ENCODE measurements around the gene PIP5KL1.

Gene PIP5KL1

GRCh38 chr9:127967151-127967809, 36.7 kb upstream of the PIP5KL1 start:
- no peak for DNase-seq

- no peak for DNase-seq
These were observed 36.0 kb upstream of the PIP5KL1 start for GRCh38 chr9:127966416-127967150.

DNA sequence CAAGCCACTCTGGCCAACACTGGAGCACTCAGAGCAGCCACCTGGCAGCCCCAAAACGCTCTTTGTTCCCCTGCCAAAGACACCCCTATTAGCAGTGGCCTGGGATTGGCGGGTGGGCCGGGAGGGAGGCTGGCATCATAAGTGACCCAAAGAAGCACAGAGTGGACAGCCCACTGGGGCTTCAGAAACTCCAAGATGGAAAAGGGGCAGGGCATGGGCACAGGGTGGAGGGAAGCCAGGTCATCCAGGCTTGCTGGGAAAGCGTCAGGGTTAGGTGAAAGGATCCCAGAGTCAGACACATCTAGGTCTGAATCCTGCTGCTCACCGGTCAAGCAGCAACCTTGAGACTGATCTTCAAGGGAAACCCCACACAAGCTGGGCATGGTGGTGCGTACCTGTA, 35.4 kb upstream of the PIP5KL1 start:
- DNase-seq = no peak

DNA sequence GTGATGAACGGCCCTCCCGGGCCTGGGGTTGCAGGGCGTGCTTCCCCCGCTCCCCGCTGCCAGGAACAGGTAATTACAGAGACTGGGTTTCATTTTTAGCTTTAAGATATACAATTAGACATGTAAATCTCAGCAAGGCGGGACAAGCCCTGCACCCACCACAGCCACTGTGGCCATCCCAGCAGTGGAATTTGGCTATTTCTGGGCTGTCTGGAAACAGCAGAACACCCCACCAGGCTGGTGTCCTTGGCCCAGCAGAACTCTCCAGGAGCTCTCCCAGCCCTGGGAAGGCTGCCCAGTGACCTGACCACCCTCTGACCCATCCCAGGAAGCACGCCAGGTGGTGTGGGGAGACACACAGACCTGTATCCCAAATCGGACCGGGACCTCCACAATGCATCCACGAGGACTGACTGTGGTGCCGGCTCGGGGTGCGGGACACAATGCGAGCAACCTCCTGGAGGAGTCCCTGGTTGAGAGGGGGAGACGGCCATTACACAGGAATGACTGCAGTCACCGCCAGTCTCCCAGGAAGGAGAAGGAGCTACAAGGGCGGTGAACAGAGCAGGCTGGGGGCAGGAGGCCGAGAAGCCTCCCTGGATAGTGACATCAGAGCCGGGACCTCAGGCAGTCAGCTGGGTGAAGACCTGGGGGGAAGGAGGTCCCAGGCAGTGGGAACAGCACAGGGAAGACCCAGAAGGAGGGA, 32.9 kb upstream of the PIP5KL1 start:
- no peak for DNase-seq

- DNase-seq = no peak
These were observed 32.4 kb upstream of the PIP5KL1 start for GRCh38 chr9:127963041-127963358.

GRCh38 chr9:127962278-127962677, 31.7 kb upstream of the PIP5KL1 start:
- no peak for DNase-seq

DNA sequence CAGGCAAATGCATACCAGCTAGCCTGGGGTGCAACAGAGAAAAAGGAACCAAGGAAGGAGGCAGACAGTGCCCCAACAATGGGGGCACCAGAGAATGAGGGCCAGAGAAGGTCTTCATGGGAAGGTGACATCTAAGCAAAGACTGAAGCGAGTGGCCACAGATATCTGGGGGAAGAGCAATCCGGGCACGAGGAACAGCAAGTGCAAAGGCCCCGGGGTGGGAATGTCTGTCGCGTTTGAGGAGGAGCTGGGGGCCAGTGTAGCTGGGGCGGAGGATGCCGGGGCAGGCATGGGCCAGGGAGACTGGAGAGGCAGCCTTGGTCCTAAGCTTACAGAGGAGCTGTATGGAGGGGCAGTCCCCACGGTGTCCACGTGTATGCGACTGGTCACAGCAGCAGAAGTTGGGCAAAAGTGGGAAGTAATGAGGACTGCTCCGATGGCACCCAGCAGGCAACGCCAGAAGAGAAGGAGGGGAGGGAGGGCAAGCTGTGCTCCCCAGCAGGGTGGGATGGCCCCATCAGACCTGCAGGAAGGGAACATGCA, 31.1 kb upstream of the PIP5KL1 start:
- no peak for DNase-seq

DNA sequence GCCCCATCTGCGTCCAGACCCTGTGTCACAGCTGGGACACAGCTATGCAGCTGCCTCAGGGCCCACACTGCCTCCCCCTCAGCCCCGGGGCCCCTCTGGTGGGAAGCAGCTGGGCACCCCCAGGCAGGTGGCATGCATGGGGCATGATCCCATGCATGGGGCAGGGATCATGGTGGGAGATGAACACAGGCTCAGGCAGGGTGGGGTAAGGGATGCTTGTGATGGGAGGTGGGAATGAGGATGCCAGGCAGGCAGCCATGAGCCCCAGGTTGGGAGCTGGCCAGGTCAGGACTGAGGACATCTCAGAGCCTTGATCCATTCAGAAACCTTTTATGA, 30.5 kb upstream of the PIP5KL1 start:
- no peak for DNase-seq

DNA sequence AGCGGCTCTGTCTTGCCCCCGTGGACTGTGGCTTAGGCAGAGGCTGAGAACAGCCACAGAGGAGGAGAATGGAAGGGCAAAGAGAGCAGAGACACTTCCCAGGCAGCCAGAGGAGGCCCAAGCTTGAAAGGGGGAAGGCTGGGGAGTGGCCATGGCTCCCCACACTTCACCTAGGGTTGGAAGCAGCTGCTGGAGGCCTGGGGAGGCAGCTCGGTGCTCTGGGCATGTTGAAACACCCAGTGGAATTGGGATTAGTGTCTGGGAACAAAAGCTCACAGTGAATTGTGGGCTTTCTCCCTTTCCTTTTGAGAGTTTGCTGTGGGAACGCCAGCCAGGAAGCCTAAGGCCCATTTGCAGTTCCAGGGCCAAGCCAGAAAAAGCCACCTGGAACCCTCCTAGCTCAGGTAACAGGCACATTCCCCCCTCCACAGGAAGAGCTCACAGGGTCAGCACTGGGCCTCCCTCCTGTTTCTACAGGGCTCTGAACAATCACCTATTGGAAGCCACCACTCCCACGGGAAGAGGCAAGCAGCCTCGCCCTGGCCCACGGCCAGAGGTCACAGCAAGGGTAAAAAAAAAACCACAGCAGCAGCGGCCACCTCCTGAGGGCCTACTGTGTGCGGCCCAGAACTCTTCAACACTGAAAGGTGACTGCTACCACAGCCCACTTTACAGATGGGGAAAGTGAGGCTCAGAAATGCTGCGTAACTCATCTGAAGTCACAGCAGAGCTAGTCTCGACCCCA, 30.0 kb upstream of the PIP5KL1 start:
- no peak for DNase-seq

GRCh38 chr9:127959841-127960409, 29.3 kb upstream of the PIP5KL1 start:
- no peak for DNase-seq

GRCh38 chr9:127959398-127959797, 28.8 kb upstream of the PIP5KL1 start:
- DNase-seq = no peak

DNA sequence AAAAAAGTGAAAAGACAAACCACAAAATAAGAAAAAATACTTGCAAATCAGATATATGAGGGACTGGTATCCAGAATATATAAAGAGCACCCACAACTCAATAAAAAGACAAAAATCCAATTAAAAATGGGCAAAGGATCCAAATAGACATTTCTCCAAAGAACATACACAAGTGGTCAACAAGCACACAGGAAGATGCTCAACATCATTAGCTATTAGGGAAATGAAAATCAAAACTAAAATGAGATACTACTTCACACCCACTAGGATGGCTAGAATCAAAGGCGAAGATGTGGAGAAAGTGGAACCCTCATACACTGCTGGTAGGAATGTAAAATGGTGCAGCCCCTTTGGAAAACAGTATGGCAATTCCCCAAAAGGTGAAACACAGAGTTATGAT, 28.2 kb upstream of the PIP5KL1 start:
- DNase-seq = no peak

DNA sequence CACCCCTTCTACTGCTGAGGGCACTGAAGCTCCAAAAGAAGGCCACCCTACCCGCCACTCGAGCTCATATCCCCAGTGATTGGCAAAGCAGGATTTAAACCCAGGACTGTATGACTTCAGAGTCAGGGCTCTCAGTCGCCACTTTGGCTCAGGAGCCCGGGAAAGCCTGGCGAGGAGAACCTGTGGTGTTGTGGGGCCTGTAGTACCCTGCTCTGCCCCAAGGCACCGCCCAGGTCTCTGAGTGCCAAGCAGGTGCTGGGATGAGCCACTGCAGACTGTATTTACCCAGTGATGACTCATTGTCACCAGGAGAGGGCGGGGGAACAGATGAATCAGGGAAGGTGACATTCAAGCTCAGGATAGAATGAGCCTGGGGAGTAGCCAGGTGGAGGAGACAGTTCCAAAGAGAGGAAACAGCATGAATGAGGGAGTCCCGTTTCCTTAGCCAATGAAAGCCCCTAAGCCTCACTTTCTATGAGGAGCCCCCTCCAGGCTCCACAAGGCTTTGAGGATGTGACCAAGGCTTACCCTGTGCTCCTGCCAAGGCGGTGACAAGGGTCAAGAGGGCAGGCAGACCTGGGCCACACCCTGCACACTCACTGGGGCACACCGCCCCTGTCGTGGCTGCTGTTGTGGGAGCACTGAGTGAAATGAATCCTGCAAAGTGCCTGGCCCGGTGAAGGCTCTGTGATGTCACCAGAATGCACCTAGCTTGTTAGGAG, 24.9 kb upstream of the PIP5KL1 start:
- no peak for DNase-seq

GRCh38 chr9:127954831-127955293, 24.3 kb upstream of the PIP5KL1 start:
- DNase-seq = no peak

DNA sequence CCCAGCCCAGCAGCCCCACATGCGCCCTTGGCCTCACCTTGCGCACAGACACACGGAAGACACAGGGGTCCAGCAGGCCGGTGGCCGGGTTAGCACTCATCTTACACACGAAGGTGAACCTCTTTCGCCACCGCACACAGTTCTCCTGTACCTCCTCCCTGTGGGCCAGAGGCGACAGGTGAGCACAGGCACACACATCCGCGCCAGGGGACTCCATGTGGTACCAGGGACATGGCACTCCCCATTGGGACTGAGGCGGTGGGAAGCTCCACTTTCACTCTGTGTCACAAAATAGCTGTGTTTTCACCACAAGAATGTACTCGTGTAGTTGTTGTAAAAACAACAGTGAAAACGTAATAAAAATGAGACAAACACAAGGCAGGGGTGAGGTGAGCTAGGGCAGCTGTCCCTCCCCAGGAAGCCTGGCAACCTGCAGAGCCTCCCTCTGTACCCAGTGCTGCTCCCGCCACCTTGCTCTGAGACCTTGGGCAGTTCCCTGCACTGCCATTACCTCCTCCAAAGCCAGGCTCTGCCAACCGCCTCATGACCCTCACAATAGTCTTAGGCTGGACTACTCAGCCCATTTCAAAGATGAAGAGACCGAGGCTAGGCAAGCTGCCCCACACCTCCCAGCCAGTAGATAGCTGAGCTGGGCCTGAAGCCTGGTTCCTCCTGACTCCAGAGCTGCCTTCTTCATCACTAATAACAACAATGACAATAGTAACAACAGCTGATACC, 23.4 kb upstream of the PIP5KL1 start:
- DNase-seq = no peak

GRCh38 chr9:127953154-127953553, 22.6 kb upstream of the PIP5KL1 start:
- DNase-seq = no peak

DNA sequence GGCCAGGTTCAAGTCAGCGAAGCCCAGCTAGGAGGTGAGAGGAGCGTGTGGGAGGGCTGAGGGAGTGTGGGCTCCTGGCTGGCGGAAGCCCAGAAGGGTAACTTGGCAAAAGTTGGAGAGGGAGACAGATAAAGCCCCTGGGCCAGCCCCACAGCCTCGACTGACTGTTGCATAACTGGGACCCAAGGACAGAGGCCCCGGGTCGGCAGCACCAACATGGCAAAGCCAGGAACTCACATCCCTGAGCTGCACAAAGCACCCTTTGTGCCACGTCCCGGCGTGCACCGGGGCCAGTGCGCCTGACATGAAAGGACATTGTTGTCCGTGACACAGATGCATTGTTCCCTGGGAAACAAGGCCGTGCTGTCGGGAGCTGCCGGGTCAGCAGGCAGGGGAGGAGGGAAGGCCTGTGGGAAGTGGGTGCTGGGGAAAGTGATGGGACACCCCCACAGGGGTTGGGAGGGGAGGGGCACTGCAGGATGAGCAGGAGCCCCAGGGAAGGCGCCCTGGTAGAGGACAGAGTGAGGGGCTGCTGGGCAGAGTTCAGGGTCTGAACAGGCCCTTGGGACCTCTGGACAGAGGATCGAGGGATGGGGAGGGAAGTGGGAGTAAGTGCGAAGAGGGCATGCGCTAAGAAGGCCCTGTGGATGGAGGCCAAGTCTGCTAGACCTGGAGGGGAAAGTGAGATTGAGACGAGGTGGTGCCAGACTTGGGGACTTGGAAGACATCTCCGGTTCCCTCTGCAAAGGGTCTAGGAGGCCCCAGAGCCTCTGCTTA, 20.1 kb upstream of the PIP5KL1 start:
- DNase-seq = no peak

GRCh38 chr9:127949827-127950512, 19.4 kb upstream of the PIP5KL1 start:
- DNase-seq = no peak

DNA sequence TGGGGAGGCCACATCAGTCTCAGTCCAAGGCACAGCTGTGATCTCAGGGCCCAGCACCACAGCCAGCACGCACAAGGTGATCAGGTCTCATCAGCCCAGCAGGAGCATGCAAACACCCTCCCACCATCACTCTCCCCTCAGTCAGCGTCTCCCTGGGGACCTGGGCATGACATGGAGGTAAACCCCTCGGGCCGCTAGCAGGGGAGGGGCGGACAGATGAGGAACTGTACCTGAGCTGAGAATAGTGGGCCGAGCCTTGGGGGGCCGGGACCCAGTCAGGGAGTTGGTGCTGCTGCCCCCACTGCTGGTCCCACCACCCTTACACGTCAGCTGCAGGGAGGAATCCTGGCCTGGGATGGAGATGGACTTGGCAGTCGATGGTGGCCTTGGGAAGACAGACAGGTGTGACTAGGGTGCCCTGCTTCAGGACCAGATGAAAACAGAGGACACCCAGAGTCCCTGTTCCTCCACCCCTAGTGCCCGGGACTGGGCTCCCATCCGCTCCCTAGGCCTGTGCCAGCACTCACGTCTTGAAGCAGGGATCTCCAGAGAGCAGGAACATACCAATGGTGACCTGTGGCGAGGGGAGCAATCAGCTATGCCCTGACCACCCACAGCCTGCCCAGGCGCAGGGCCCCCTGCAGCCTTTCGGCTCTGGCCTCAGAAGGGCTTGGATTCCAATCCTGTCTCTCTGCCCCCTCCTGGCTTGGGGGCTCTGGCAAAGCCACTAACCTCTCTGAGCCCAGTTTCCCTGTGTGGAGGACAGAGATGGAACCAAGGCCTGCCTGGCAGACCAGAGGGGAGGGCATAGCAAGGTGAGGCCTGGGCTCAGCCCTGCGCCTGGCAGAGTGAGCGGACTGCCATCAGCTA, 17.5 kb upstream of the PIP5KL1 start:
- no peak for DNase-seq

Data from cortex of kidney (tissue), 1 donor.